CD4-positive, alpha-beta T cell treated with Interleukin-15 for 4 hours (primary cell): ENCODE results near the gene TIMM50.
A peak's percentile ranks its signal among the peaks of the same experiment; 100 is the strongest.
"Not testable (repeated sequence)": the region's sequence is repeated elsewhere in the genome, so short reads cannot be mapped to it uniquely, and the experiment has no call there.

Experiments
- DNase-seq: peaks from one replicate; pipeline ENCODE4 v3.0.0-alpha.2; 2020; ENCODE audit warnings: low spot score

The TIMM50 gene

DNA sequence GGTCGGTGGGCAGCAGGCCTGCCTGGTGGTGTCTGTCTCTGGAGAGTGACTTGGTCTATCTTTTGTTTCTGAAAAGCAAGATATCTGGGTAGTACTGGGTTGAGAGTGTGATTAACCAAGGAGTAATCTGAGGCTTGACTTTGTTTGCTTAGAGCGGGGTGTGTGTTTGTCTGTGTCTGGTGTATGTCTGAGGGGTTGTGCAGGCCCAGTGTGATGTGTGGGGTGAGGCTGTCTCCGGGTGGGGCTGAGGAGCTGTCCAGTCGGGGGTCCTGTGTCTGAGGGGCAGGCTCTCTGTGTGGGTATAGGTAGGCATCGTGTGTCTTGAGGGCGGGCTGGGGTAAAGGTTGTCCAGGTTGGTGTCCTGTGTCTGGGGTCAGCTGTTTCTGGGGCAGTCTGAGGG, 11.1 kb upstream of the TIMM50 start:
- DNase-seq, result no peak

- DNase-seq, result no peak
Observed at GRCh38 chr19:39470724-39471339, 9.8 kb upstream of the TIMM50 start.

- no peak for DNase-seq
Observed at GRCh38 chr19:39471756-39472536, 8.7 kb upstream of the TIMM50 start.

GRCh38 chr19:39472746-39473442, 7.7 kb upstream of the TIMM50 start:
- no peak for DNase-seq

DNA sequence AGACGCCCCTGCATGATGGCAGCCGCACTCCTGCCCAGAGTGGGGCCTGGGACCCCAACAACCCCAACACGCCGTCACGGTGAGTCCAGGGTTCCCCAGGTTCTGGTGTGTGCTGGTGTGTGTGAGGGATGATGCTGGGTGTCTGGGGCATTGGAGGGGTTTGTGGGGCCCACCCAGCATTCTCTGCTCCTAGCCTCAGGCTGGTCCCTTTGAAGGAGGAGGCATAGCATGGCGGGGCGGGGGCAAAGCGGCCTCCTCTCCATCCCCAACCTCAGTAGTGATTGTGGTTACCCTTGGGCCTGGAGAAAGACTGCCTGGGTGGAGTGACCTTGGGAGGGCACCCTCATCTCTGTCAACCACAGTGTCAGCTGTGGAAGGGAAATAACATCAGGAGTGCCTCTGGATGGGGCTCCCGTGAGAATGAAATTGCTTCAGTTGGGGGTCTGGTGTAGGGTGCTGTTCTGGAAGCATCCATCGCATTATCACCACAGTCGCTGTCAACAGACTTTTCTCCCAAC, 7.1 kb upstream of the TIMM50 start:
- no peak for DNase-seq

DNA sequence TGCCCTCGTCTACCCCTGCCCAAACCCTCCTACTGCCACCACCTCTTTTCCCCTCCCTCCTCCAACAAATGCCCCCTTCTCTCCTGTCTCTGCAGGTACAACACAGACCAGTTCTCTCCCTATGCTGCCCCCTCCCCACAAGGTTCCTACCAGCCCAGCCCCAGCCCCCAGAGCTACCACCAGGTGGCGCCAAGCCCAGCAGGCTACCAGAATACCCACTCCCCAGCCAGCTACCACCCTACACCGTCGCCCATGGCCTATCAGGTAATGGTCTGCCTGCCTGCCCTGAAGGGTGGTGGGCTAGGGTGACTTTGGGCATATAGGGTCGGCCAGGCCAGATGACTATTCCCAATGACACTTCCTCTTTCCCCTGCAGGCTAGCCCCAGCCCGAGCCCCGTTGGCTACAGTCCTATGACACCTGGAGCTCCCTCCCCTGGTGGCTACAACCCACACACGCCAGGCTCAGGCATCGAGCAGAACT, 6.5 kb upstream of the TIMM50 start:
- peak; percentile 70 for DNase-seq

- DNase-seq, result no peak
Observed at GRCh38 chr19:39475748-39476147, 4.9 kb upstream of the TIMM50 start.

GRCh38 chr19:39479319-39479801, 1.3 kb upstream of the TIMM50 start:
- not testable (repeated sequence) for DNase-seq

DNA sequence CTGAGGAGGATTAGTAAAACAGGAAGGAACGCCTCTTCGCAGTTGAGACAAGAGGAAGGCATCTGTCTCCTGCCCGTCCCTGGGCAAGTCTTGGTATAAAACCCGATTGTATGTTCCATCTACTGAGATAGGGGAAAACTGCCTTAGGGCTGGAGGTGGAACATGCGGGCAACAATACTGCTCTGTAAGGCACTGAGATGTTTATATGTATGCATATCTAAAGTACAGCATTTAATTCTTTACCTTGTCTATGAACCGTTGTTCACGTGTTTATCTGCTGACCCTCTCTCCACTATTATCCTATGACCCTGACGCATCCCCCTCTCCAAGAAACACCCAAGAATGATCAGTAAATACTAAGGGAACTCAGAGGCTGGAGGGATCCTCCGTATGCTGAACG, 722 bp upstream of the TIMM50 start:
- DNase-seq, result no peak

- DNase-seq, result no peak
Observed at GRCh38 chr19:39481229-39481545, 549 bp downstream of the TIMM50 start.

GRCh38 chr19:39481676-39482075, 1.0 kb downstream of the TIMM50 start:
- no peak for DNase-seq

DNA sequence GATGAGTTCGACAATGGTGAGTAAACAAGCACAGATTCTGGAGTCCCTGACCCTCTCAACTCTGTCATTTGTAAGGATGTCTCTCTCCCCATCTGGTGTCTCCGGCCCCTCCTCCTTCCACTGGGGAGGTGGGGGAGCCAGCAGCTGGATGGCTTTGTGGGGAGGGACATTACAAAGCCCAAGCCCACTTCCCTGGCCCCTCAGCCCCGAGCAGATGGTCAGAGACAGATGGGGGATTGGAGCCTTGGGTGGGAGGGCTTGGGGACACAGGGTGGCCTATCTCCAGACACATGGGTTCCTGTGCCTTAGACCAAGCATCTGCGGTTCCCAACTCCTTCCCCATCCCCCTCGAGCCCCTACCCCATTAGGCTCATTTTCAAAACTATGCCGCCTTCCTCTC, 2.5 kb downstream of the TIMM50 start:
- DNase-seq, result no peak

DNA sequence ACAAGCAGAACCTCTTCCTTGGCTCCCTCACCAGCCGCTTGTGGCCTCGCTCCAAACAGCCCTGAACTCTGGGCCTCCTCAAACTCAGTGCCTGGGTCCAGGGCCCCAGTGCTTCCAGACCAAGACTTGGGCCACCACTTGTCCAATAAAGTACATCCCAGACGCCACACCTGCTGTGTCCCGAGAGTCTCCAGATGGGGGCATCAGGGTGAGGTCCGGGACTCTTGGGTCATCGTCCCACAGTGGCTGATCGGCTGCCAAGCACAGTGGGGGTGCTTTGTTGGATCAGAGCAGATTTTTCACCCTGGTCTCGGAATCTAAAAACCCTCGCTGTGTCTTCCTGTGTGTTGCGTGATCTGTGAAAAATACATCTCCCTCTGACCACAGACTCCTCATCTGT, 9.1 kb downstream of the TIMM50 start:
- no peak for DNase-seq

GRCh38 chr19:39492225-39492624, 11.6 kb downstream of the TIMM50 start:
- no peak for DNase-seq

DNA sequence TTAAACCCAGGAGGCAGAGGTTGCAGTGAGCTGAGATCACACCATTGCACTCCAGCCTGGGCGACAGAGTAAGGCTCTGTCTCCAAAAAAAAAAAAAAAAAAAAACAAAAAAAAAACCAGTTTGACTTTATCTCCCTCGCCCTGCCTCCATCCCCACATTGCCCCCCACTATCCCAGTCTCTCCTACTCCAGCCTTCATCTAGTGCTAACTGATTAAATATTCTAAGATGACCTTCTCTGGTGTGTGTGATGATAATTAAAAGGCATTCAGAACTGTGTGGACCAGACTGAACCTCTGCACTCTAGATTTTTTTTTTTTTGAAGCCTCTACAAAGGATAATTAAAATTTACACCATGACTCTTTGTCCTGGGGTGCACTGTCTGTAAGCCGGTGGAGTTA, 12.2 kb downstream of the TIMM50 start:
- DNase-seq, result no peak

DNA sequence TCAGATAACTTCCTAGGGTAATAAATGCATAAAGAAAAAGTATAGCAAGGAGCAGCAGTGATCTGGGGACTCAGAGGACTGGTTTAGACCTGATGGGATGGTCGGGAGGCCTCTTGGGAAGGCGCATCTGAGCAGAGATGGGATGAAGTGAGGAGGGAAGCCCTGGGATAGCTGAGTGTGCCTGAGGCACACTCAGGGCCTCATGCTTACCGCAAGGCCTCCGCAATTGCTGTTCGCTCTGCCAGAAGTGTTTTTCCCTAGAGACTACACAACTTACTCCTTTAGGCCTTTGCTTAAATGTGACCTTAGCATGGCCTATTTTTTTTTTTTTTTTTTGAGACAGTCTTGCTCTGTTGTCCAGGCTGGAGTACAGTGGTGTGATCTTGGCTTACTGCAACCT, 14.0 kb downstream of the TIMM50 start:
- no peak for DNase-seq

- DNase-seq, result no peak
Observed at GRCh38 chr19:39496063-39496462, 15.4 kb downstream of the TIMM50 start.

DNA sequence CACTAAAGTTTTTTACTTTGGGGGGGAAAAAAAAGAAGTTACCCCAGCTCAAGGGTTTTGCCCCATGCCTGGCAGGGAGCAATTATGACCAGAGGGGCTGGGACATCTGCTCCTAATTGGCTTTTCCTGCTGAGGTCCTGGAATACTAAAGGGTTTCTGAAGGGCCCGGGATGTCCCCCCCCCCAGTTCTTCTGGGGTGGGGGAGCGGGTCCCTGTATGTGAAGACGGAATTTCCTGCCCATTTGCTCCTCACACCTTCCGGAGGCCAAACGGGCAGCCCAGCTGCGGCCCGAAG, 17.0 kb downstream of the TIMM50 start:
- DNase-seq, result no peak

GRCh38 chr19:39497996-39498797, 17.6 kb downstream of the TIMM50 start:
- no peak for DNase-seq

DNA sequence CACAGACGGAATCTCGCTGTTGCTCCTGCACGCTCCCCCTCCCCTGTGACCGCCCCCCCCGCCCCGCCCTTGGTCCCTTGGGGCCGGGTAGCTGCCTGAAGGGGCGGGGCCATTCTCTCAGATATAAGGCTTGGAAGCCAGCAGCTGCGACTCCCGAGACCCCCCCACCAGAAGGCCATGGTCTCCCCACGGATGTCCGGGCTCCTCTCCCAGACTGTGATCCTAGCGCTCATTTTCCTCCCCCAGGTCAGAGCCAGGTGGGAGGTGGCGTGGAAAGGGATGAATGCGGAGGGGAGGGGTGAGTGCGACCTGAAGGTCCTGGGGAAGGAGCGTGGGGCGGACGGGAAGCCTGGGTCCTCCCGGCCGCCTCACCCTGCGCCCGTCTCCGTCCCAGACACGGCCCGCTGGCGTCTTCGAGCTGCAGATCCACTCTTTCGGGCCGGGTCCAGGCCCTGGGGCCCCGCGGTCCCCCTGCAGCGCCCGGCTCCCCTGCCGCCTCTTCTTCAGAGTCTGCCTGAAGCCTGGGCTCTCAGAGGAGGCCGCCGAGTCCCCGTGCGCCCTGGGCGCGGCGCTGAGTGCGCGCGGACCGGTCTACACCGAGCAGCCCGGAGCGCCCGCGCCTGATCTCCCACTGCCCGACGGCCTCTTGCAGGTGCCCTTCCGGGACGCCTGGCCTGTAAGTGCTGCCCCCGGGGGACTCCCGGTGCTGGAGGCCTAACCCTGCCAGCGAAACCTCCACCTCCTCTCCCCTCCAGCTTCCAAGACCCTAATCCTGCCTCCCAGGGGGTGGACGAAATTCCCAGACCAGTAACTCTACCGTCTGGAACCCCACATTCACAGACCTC, 18.4 kb downstream of the TIMM50 start, which contains the start of gene DLL3:
Gene DLL3 (plus strand): TSS at position 150 of the 845 bp plus-strand sequence. CDS start 28 bp downstream, at position 178.
- no peak for DNase-seq

- no peak for DNase-seq
Observed at GRCh38 chr19:39499932-39500331, 19.3 kb downstream of the TIMM50 start.
